HL-60 (cell line): ENCODE data around the gene HS3ST4.

Experiments used
- DNase-seq, 2 experiments: peaks; one replicate each; pipeline ENCODE4 v3.0.0-alpha.2; 2010 to 2020; ENCODE audit warnings: low read depth in 1 of 2, low spot score in 1 of 2
- H3K27ac ChIP-seq: fragments of 250-450 bp; sonication (Bioruptor Pico); replicated peaks from 2 replicates; pipeline ENCODE4 v1.5.1; 2020; ENCODE audit warnings: mild to moderate bottlenecking, moderate library complexity
- H3K27me3 ChIP-seq: fragments of 250-450 bp; sonication (Bioruptor Pico); 2 replicates; pipeline ENCODE4 v1.5.1; 2021; ENCODE audit warnings: mild to moderate bottlenecking, moderate library complexity; ENCODE audit not compliant: insufficient read depth, poor library complexity, severe bottlenecking
- H3K4me3 ChIP-seq: replicated peaks from 2 replicates; pipeline ENCODE4 v1.5.1; 2011; ENCODE audit warnings: mild to moderate bottlenecking, control low read depth, low read length; ENCODE audit not compliant: insufficient read depth
- GABPA ChIP-seq: IDR thresholded peaks from 2 replicates; pipeline ENCODE4 v1.6.1; 2012; ENCODE audit warnings: low read depth
- POLR2AphosphoS5 ChIP-seq: IDR thresholded peaks from 2 replicates; pipeline ENCODE4 v1.6.1; 2012; ENCODE audit warnings: low read depth
- SPI1 ChIP-seq: IDR thresholded peaks from 2 replicates; pipeline ENCODE4 v1.6.1; 2012; ENCODE audit warnings: low read depth, mild to moderate bottlenecking, borderline replicate concordance
- TF ChIP-seq, protein P1 (sequence below): IDR thresholded peaks from 2 replicates; pipeline ENCODE4 v1.6.1; 2012; ENCODE audit warnings: low read depth; ENCODE audit not compliant: insufficient replicate concordance
- TF ChIP-seq, protein P2 (sequence below): IDR thresholded peaks from one replicate; pipeline ENCODE4 v1.5.1; 2011; ENCODE audit warnings: low read length, control low read depth, inconsistent platforms; ENCODE audit not compliant: insufficient read depth

HS3ST4 gene

DNA sequence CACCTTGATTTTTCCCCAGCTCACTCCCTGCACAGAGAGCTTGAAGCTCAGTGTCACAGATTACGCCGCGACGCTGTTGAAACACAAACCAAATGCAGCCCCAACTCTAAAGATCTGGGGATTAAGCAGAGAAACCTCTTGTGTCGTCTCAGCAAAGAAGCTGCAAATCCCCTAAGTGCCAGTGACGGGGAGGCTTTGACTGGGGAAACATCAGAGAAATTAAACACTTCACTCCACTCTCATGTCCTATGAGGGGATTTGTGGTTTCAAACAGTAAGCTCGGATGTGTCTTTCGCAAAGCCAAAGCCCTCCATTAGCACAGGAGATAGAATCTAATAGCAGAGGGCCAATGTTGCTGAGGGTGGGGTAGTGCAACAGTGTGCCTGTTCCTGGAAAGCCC, 233.7 kb downstream of the HS3ST4 start:
- Histone ChIP-seq H3K4me3 (no peak overlapping the region), H3K27me3 (no peaks in the 10 kb centered on the region), H3K27ac (no peak overlapping the region)
- no peak for DNase-seq
- TF ChIP-seq GABPA (no peak), POLR2AphosphoS5 (no peak), SPI1 (no peak)

DNA sequence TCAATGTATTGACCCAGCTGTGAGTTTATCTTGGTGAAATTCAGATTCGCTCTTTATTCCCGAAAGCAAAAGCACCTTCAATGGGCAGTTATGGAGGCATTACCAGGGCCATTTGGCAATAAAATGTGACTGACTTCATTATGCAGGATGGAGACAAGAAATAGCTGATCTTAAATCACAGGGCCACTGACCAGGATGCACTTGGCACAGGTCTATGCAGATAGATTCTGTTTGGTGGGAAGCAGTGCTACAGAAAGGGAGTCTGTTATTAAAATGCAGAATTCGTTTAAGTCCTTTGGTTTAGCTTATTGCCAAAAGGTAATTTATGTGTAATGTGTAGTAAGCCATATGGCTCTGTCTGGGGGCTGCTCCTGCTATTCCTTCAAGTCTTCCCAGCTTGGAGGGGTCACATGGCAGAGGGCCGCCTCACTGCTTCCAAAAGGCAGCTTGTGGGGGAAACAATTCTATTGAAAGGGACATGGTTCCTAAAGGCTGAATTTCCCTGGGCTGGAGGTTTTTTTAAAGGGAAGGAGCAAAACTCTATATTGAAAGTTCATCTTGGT, 239.8 kb downstream of the HS3ST4 start:
- no peak overlapping the region for H3K27ac ChIP-seq
- no peak overlapping the region for H3K4me3 ChIP-seq
- no peak for DNase-seq
- no peak for TF ChIP-seq GABPA
- no peaks in the 10 kb centered on the region for H3K27me3 ChIP-seq

DNA sequence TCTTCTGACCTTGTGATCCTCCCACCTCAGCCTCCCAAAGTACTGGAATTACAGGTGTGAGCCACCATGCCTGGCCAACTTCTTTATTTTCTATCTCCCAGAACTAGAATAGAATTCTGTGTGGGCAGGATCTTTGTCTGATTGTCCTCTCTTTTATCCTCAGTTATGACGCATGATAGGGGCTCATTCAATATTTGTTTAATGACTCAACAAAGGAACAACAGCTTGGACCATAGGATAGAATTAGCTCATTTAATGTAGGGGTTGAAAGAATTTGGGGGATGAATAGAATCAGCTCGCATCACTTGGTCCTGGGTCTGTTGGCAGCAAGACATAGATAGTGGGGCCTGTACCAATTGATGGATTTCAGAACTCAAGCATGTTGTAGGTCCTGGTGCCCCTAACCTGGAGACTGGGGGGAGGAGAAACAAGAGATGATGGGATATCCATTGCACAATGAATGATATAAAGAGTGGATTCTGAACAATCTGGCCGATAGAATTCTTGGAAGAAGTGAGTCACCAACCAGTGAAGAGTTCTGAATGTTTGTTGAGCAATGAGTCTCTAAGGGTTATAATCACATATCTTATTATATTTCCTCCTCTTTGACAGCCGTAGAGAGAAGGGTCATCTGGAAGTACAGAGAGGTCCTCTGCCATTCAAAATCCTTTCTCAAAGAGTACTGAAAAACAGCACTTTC, 250.2 kb downstream of the HS3ST4 start:
- Histone ChIP-seq H3K27me3 (no peaks in the 10 kb centered on the region), H3K4me3 (no peak overlapping the region), H3K27ac (no peak overlapping the region)
- no peak for TF ChIP-seq SPI1
- TF ChIP-seq, protein P1, sequence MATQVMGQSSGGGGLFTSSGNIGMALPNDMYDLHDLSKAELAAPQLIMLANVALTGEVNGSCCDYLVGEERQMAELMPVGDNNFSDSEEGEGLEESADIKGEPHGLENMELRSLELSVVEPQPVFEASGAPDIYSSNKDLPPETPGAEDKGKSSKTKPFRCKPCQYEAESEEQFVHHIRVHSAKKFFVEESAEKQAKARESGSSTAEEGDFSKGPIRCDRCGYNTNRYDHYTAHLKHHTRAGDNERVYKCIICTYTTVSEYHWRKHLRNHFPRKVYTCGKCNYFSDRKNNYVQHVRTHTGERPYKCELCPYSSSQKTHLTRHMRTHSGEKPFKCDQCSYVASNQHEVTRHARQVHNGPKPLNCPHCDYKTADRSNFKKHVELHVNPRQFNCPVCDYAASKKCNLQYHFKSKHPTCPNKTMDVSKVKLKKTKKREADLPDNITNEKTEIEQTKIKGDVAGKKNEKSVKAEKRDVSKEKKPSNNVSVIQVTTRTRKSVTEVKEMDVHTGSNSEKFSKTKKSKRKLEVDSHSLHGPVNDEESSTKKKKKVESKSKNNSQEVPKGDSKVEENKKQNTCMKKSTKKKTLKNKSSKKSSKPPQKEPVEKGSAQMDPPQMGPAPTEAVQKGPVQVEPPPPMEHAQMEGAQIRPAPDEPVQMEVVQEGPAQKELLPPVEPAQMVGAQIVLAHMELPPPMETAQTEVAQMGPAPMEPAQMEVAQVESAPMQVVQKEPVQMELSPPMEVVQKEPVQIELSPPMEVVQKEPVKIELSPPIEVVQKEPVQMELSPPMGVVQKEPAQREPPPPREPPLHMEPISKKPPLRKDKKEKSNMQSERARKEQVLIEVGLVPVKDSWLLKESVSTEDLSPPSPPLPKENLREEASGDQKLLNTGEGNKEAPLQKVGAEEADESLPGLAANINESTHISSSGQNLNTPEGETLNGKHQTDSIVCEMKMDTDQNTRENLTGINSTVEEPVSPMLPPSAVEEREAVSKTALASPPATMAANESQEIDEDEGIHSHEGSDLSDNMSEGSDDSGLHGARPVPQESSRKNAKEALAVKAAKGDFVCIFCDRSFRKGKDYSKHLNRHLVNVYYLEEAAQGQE: no peak
- no peak for DNase-seq

DNA sequence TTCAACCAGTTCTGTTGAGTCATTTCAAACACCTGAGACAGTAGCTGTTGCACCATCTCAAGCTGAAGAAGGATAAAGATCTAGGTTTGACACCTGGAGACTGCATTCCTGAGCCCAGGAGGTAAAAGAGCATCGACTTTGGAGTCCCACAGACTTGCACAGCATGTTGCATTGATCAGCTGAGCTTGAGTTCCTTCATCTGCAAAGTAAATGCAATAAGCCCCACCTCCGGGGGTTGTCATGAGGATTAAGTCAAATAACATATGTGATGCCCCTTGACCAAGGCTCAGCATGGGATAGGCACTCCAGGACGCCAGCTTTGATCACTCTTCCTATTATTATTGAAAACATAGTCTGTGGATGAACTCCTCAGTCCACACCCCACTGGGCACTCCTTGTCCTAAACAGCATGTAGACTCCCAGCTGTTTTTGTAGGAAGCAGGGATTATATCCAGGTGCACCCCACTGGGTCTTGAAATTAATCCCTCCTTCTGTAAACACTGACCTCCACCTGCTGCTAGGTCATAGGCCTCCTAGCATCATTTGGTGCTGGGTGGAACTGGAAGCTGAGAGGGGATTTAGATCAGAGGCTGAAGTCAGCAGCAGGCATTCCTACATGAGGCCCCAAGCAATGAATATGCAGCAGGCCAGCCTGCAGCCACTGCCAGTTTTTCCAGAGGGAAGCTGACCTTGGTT, 259.0 kb downstream of the HS3ST4 start:
- Histone ChIP-seq H3K4me3 (no peak overlapping the region), H3K27ac (no peak overlapping the region), H3K27me3 (no peaks in the 10 kb centered on the region)
- DNase-seq: no peak
- TF ChIP-seq, protein P1: no peak
- TF ChIP-seq POLR2AphosphoS5 (no peak), GABPA (no peak), SPI1 (no peak)
- TF ChIP-seq, protein P2, sequence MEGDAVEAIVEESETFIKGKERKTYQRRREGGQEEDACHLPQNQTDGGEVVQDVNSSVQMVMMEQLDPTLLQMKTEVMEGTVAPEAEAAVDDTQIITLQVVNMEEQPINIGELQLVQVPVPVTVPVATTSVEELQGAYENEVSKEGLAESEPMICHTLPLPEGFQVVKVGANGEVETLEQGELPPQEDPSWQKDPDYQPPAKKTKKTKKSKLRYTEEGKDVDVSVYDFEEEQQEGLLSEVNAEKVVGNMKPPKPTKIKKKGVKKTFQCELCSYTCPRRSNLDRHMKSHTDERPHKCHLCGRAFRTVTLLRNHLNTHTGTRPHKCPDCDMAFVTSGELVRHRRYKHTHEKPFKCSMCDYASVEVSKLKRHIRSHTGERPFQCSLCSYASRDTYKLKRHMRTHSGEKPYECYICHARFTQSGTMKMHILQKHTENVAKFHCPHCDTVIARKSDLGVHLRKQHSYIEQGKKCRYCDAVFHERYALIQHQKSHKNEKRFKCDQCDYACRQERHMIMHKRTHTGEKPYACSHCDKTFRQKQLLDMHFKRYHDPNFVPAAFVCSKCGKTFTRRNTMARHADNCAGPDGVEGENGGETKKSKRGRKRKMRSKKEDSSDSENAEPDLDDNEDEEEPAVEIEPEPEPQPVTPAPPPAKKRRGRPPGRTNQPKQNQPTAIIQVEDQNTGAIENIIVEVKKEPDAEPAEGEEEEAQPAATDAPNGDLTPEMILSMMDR: no peak

DNA sequence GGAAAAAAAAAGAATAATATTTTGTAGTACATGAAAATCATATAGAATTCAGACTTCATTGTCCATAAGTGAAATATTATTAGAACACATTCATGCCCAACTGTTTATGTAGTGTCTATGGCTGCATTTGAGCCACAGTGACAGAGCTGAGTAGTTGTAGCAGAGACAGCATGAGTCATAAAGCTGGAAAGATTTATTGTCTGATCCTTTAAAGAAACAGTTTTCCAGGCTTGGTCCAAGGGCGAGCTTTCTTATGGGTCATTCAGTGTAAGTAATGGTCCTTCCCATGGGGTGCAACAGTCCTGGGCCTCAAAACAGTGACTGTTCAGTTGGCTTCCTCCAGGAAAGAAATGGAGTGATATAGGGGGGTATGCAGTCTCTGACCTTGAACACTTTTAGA, 260.2 kb downstream of the HS3ST4 start:
- H3K27me3 ChIP-seq: no peaks in the 10 kb centered on the region
- H3K4me3 ChIP-seq: no peak overlapping the region
- H3K27ac ChIP-seq: no peak overlapping the region
- no peak for DNase-seq
- TF ChIP-seq, protein P1: no peak
- TF ChIP-seq POLR2AphosphoS5 (no peak), GABPA (no peak), SPI1 (no peak)
- TF ChIP-seq, protein P2: no peak
